Activated gamma-delta T cell (primary cell): Measurements from ENCODE around the gene NKX3-2.
"Not testable (repeated sequence)": the region's sequence is repeated elsewhere in the genome, so short reads cannot be mapped to it uniquely, and the experiment has no call there.

ENCODE experiments used
- DNase-seq: peaks from one replicate; lab custom pipeline; 2025; lab: John Stamatoyannopoulos, UW
- total RNA-seq, 2 donors: gene quantifications; one replicate each; lab custom pipeline; 2026; lab: John Stamatoyannopoulos, UW

NKX3-2 gene
- 0.04 to 0.10 reads per million in 2 donors for total RNA-seq

DNA sequence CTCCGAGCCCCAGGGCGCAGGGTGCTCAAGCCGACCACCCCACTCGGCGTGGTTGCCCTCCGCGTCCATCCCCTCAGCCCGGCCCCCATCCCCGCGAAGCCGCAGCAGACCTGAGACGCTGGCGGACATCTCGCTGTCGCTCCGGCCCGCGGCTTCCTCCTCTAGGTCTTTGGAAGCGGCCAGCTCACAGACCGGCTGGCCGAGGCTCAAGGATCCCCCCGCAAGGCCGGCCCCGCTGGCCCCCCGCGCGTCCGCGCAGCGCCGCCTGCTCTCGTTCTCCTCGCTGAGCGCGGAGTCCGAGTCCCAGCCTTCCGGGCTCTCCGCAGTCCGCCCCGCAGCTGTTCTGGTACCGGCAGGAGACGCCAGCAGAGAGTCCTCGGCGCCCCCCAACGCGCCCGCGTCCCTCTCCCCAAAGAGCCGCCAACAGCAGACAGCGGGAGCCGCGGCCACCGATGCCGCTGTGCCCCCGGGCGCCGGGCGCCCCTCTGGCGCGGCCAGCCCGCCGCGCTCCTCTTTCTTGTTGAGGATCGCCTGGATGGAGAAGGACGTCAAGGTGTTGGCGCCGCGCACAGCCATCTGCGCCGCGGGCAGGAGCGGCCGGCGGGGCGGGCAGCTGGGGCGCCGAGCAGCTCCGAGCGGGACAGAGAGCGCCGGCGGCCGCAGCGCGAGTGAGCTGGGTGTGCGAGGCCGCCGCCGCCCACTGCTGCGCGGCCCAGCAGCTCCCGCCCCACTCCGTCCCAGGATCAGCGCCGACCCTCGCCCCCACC is at the start of gene NKX3-2:
Gene NKX3-2 (minus strand): TSS at position 670 of the 767 bp plus-strand sequence. CDS start 94 bp downstream, at position 576.
- DNase-seq: no peak

DNA sequence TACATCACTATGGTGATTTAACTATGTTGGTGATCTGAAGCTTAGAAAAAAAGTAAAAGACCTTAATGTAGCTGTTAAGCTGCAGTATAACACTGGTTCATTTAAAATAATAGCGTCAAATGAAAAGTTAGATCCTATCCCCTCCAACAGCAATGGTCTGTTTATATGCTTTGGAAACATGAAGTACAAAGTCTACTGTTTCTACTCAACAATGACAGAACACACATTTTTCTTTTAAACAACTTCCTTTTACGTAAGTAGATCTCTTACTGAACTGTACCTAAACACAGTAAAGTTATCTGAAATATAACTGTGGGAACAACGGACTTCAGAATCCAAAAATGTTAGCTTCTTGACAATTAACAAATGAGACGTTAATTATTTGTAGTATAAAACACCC is 47.9 kb upstream of the NKX3-2 start:
- no peak for DNase-seq

DNA sequence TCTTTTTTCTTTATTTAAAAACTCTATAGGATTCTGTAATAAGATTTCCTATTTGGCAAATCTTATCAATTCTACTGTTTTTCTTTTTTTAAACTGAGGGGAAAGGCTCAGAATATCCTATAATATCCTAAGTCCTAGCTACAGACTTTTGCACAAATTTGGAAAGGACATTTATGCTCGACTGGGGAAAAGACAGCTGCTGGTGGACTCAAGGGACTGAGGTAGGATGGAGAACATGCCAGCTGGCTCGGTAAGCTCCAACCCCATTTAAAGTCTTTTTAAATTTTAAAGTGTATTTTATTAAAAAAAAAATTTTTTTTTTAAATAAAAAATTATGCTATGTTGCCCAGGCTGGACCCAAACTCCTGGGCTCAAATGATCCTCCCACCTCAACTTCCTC is 46.5 kb upstream of the NKX3-2 start:
- DNase-seq: no peak

DNA sequence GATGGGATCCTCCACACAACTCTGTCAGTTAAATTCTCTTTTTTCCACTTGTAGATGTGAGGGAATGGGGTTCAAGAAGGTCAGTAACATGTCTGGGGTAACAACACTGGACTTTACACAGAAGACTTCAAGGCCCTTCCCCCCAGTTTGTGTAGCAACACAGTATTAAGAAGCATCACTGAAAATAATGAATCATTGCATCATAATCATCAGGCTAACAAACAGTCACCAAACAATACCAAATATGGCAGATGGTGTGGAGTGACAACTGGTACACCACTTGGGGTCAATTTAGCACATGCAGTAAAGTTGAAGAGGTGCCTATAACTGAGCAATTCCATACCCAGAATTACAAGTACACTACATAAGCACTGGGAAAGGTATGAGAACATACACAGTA is 44.6 kb upstream of the NKX3-2 start:
- DNase-seq: no peak

DNA sequence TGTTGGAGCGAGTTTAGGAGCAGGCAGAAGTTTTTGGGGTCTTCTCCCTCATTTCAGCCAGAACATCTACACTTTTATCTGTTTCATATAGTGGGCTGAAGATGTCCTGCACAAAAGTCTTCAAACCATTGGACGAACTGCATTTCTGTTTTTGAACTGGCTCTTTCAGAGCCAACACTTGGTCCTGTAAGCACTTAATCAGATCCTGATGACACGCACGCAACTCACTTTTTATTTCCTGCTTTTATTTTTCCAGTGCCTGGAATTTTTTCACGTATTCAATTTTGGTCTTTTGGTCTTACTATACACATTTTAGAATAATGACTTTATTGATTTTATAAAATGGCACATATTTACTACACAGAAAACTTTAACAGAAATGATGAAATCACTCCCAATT is 40.2 kb upstream of the NKX3-2 start:
- no peak for DNase-seq

GRCh38 chr4:13580036-13580435 is 35.7 kb upstream of the NKX3-2 start:
- no peak for DNase-seq

GRCh38 chr4:13577660-13578059 is 33.4 kb upstream of the NKX3-2 start:
- no peak for DNase-seq

- no peak for DNase-seq
Measured at GRCh38 chr4:13570916-13571315, 26.6 kb upstream of the NKX3-2 start.

DNA sequence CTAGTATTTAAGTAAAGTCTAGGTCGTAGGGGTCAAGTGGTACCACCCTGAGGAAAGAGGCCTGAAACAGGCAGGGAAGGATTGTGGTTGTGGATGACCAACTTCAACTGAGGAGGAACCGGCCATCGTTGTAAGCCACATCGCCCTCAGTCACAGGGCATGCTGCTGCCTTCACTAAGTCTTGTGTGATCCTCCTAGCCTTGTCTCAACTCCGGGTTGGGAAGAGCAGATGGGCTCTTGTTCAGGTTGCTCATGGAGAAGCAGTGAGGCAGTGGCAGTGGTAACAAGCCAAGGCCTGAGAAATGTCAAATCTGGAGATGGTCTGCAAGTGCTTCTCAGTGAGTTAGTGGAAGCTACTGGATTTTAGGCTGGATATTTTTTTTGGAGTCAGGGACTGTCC is 22.8 kb upstream of the NKX3-2 start:
- DNase-seq: no peak

- no peak for DNase-seq
Measured at GRCh38 chr4:13562876-13563275, 18.6 kb upstream of the NKX3-2 start.

DNA sequence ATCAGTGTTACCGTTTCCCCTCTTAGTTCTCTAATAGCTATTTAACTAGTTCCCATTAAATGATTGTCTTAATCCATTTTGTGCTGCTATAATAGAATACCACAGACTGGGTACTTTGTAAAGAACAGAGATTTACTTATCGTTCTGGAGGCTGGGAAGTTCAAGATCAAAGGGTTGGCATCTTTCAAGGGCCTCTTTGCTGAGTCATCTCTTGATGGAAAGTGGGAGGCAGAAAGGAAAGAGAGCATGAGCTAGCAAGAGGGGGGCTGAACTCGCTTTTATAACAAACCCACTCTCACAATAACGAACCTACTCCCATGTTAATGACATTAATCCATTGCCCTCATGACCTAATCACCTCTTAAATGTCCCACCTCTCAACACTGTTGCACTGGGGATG is 17.4 kb upstream of the NKX3-2 start:
- no peak for DNase-seq

DNA sequence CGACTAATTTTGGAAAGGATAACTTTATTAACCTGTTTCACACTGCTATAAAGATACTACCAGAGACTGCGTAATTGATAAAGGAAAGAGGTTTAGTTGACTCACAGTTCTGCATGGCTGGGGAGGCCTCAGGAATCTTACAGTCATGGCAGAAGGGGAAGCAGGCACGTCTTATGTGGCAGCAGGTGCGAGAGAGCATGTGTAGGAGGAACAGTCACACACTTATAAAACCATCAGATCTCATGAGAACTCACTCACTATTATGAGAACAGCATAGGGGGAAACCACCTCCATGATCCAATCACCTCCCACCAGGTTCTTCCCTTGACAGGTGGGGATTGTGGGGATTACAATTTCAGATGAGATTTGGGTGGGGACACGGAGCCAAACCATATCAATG is 15.8 kb upstream of the NKX3-2 start:
- DNase-seq: not testable (repeated sequence)

DNA sequence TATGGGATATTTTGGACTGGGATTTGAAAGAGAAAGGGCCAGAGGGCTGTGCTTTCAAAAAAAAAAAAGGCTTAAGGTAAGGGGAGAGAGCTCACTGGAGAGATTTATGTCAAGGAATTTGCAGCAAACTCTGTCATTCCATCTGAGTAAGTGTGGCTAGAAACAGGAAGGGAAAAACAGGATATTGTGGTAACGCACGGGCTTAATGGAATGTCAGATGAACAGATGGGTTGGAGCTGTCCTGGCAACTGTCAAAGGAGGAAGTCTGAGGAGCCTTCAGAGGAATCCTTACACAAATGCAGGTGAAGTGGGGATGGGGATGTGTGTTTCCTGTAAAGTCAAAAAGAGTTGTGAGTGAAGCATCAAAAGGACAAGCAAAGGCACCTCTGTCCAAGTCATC is 15.1 kb upstream of the NKX3-2 start:
- no peak for DNase-seq

DNA sequence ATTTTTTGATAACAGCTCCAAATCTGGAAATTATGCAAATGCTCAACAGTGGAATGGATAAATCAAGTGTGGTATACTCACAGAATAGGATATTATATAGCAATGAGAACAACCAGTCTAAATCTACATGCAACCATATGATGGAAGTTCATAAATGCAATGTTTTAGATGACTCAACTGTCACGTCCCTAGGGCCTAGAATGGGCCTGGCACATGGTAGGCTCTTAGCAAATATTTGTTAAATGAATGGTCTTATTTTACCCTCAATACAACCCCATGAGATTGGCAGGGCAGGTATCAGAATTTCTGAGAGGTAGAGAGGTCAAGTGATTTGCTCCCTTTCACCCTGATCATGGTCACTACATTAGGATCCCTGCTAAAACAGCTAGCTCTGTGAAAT is 14.6 kb upstream of the NKX3-2 start:
- DNase-seq: no peak

GRCh38 chr4:13555325-13555724 is 11.0 kb upstream of the NKX3-2 start:
- DNase-seq: no peak

DNA sequence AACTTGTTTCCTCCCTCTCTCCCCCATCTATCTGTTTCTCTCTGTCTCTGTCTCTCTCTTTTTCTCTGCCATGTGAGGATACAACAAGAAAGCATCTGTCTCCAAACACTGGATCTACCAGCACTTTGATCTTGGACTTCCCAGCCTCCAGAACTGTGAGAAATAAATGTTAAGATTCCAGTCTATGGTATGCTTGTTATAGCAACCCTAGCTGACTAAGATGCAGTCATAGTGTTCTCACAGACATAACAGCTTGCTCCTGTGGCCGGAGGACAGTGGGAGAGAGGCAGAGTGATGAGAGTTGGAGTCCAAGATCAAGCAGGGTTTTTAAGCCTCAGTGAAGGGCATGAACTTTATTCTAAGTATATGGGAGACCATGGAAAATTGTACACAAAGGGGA is 8.8 kb upstream of the NKX3-2 start:
- DNase-seq: no peak

DNA sequence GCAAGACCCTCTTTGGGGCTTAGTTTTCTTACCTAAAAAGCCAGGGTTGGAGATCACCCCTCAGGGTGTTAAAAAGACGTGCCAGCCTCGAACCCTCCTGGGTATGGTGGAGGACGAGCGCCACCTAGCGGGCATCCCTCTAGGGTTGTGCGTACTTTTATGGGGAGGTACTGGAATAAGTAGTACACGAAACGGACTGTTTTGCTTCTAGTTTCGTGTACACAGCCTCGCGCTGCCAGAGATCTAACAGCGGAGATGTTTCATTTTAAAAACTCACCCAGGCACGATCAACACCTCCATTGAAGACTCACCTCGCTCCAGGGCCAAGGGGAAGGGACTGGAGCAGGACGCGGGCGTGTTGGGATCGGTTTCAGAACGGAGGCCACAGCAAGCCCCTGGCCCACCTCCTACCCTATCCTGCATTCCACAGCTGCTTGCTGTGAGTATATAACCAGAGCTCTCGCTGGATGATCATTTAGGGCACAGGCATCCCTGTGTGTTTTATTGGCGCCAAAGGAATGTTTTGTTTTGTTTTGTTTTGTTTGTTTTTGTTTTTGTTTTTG is 4.8 kb upstream of the NKX3-2 start:
- DNase-seq: peak; percentile 14

- no peak for DNase-seq
Measured at GRCh38 chr4:13548059-13548983, 4.0 kb upstream of the NKX3-2 start.

DNA sequence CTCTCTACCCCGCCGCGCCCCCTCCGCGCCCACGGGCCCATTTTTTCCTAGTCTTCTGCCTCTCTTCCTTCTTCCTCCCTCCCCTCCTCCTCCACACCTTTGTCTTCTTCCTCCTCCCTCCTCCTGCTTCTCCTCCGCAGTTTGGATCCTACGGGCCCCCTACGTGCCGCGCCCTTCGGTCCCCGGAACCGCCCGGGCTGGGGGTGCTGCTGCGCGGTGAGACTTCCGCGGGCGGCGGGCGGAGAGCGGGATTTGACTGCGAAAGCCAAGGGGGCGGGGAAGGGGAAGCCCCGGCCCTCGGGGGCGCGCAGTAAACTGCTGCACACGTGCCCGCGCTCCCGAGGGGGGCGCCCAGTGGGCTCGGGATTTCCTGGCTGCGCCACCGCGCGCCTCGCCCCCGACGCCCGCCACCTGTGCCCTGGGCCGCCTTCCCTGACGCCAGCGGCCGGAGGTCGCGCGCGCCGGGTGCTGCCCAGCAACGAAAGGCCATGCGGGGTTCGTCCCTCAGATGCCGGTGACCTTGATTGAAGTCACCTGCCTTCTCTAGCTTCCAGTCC is 3.3 kb upstream of the NKX3-2 start:
- peak; percentile 37 for DNase-seq

DNA sequence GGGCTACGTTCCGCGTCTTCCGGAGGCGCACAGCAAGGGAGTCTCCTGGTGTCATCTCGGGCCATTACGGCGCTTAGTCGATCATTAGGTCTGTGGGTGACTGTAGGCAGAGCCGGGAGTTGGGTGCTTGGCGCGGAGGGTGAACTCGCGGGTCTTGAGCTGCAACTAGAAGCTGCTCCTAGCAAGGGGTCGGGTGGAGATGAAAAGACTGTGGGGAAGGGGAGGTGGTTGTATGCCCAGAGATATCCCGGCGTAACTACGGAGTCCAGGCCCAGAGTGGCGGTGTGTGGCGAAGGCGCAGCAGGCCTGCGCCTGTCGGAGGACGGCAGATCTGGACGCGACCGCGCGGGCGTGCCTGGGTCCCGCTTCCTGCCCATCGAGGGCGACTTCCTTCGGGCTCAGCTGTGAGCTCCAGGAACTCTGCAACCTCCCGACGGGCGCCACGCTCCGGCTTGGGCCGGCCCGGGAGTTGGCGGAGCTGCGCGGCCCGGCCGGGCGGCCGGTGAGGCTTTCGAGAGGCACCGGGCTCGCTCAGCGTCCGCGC is 2.7 kb upstream of the NKX3-2 start:
- no peak for DNase-seq

DNA sequence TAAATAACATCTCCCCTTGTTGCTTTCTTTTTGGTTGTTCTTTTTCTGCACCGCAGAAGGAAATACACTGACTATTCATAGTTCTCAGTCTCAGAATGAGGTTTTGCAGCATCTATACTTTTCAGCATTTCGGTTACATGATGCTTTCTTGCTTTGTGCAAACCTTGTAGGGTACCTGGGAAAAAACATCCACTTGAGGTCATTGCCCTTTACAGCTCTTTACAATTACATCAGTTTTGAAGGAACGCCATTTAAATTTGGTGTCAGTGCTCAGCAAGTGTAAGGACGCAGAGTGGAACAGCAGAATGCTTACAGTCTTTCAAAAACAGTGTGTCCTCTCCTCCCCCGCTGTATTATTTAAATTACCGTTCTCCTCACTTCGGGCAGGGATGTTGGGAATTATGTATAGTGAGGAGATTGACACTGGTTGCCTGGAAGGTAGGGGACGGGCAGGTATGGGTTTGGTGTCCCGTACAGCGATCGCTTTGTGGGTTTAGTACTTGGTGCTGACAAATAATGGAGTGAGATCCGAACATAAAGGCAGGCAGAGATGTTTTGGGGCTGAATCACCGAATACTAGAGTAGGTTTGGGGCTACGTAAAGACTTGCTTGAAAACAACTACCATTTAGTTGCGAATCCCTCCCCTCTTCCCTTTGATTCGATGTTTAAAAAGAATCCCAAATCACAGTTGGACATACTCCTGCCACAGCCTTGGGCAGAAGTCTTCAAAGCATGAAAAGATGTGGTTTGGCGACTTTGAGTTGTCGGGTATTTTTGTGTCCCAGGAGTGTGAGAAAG is 2.0 kb upstream of the NKX3-2 start:
- DNase-seq: no peak
